Esophagus squamous epithelium (tissue), 4 donors: ENCODE results near the gene CACNA1D.

Source experiments
- POLR2A ChIP-seq, 4 donors: fragments of 450-650 bp; IDR thresholded peaks; one replicate each; pipeline ENCODE4 v1.6.1; 2017; ENCODE audit warnings: antibody characterized with exemption in 4 of 4, mild to moderate bottlenecking in 4 of 4, moderate library complexity in 3 of 4
- TF ChIP-seq, protein P1 (sequence below), 6 experiments: fragments of 450-650 bp in 4 of 6; fragments of 200-600 bp in 2 of 6; sonication (generic) in 2 of 6; IDR thresholded peaks; one replicate each; pipeline ENCODE4 v1.5.1; 2016 to 2019; ENCODE audit warnings: antibody characterized with exemption in 6 of 6, mild to moderate bottlenecking in 4 of 6, moderate library complexity in 4 of 6

GRCh38 chr3:53457068-53457467 is 37.3 kb upstream of the CACNA1D start:
- no peak for TF ChIP-seq POLR2A (IDR thresholded peaks at IDR 0.05)
- TF ChIP-seq, protein P1, sequence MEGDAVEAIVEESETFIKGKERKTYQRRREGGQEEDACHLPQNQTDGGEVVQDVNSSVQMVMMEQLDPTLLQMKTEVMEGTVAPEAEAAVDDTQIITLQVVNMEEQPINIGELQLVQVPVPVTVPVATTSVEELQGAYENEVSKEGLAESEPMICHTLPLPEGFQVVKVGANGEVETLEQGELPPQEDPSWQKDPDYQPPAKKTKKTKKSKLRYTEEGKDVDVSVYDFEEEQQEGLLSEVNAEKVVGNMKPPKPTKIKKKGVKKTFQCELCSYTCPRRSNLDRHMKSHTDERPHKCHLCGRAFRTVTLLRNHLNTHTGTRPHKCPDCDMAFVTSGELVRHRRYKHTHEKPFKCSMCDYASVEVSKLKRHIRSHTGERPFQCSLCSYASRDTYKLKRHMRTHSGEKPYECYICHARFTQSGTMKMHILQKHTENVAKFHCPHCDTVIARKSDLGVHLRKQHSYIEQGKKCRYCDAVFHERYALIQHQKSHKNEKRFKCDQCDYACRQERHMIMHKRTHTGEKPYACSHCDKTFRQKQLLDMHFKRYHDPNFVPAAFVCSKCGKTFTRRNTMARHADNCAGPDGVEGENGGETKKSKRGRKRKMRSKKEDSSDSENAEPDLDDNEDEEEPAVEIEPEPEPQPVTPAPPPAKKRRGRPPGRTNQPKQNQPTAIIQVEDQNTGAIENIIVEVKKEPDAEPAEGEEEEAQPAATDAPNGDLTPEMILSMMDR (IDR thresholded peaks at IDR 0.05): no peak
